ENCODE data around the gene FAM221A.
"Not testable (repeated sequence)": the region's sequence is repeated elsewhere in the genome, so short reads cannot be mapped to it uniquely, and the experiment has no call there.

The FAM221A gene

GRCh38 chr7:23679898-23680413 is at the start of gene FAM221A:
TSS of gene FAM221A (plus strand) at chr7:23680199. CDS start at chr7:23680219, 20 bp downstream.
- no peak for TF ChIP-seq POLR2A (IDR thresholded peaks at IDR 0.05; ENCODE audit: low read depth, low read length)
- FAIRE-seq (no peak), DNase-seq (ENCODE audit: insufficient read length, low spot score) (peak; percentile 59)

GRCh38 chr7:23633417-23633816 is 46.6 kb upstream of the FAM221A start:
- FAIRE-seq (no peak), DNase-seq (ENCODE audit: insufficient read length, low spot score) (no peak)
- TF ChIP-seq POLR2A (IDR thresholded peaks at IDR 0.05; ENCODE audit: low read depth, low read length), result no peak

GRCh38 chr7:23645822-23646221 is 34.2 kb upstream of the FAM221A start:
- TF ChIP-seq POLR2A (IDR thresholded peaks at IDR 0.05; ENCODE audit: low read depth, low read length), result no peak
- DNase-seq (ENCODE audit: insufficient read length, low spot score) (no peak), FAIRE-seq (peak; percentile 87)

- no peak for DNase-seq (ENCODE audit: insufficient read length, low spot score)
- no peak for TF ChIP-seq POLR2A (IDR thresholded peaks at IDR 0.05; ENCODE audit: low read depth, low read length)
- FAIRE-seq, result no peak
These were observed 26.1 kb upstream of the FAM221A start for GRCh38 chr7:23653942-23654341.

GRCh38 chr7:23654508-23654907 is 25.5 kb upstream of the FAM221A start:
- peak; percentile 69 for FAIRE-seq
- TF ChIP-seq POLR2A (IDR thresholded peaks at IDR 0.05; ENCODE audit: low read depth, low read length), result no peak
- peak; percentile 47 for DNase-seq (ENCODE audit: insufficient read length, low spot score)

GRCh38 chr7:23655433-23655832 is 24.6 kb upstream of the FAM221A start:
- TF ChIP-seq POLR2A (IDR thresholded peaks at IDR 0.05; ENCODE audit: low read depth, low read length), result no peak
- DNase-seq (ENCODE audit: insufficient read length, low spot score), result no peak
- FAIRE-seq, result no peak

- no peak for TF ChIP-seq POLR2A (IDR thresholded peaks at IDR 0.05; ENCODE audit: low read depth, low read length)
- FAIRE-seq, result no peak
- DNase-seq (ENCODE audit: insufficient read length, low spot score), result no peak
These were observed 21.1 kb upstream of the FAM221A start for GRCh38 chr7:23658831-23659427.

- TF ChIP-seq POLR2A (IDR thresholded peaks at IDR 0.05; ENCODE audit: low read depth, low read length), result no peak
- FAIRE-seq, result no peak
- no peak for DNase-seq (ENCODE audit: insufficient read length, low spot score)
These were observed 18.6 kb upstream of the FAM221A start for GRCh38 chr7:23661385-23661784.

- no peak for TF ChIP-seq POLR2A (IDR thresholded peaks at IDR 0.05; ENCODE audit: low read depth, low read length)
- no peak for FAIRE-seq
- DNase-seq (ENCODE audit: insufficient read length, low spot score), result no peak
These were observed 17.6 kb upstream of the FAM221A start for GRCh38 chr7:23662124-23662983.

GRCh38 chr7:23662984-23663313 is 17.1 kb upstream of the FAM221A start:
- FAIRE-seq (no peak), DNase-seq (ENCODE audit: insufficient read length, low spot score) (no peak)
- TF ChIP-seq POLR2A (IDR thresholded peaks at IDR 0.05; ENCODE audit: low read depth, low read length), result no peak

- DNase-seq (ENCODE audit: insufficient read length, low spot score) (no peak), FAIRE-seq (no peak)
- TF ChIP-seq POLR2A (IDR thresholded peaks at IDR 0.05; ENCODE audit: low read depth, low read length), result no peak
These were observed 15.9 kb upstream of the FAM221A start for GRCh38 chr7:23664122-23664521.

- DNase-seq (ENCODE audit: insufficient read length, low spot score) (no peak), FAIRE-seq (no peak)
- no peak for TF ChIP-seq POLR2A (IDR thresholded peaks at IDR 0.05; ENCODE audit: low read depth, low read length)
These were observed 8.0 kb upstream of the FAM221A start for GRCh38 chr7:23672033-23672432.

GRCh38 chr7:23680414-23681405 is 711 bp downstream of the FAM221A start:
- FAIRE-seq, result no peak
- DNase-seq (ENCODE audit: insufficient read length, low spot score), result peak; percentile 17

GRCh38 chr7:23684041-23684440 is 4.0 kb downstream of the FAM221A start:
- not testable (repeated sequence) for DNase-seq (ENCODE audit: insufficient read length, low spot score); FAIRE-seq

More at GRCh38 chr7:23680414-23681405, 711 bp downstream of the FAM221A start:
- TF ChIP-seq POLR2A (IDR thresholded peaks at IDR 0.05; ENCODE audit: low read depth, low read length), result no peak

Measured in H54 (cell line).